Right forelimb (tissue), 1 donor: Measurements from ENCODE around the gene LYL1.

Source experiments
- DNase-seq: peaks from one replicate; pipeline ENCODE4 v3.0.0-alpha.2; 2018

The LYL1 gene

GRCh38 chr19:13128583-13128982 lies 25.9 kb upstream of the LYL1 start:
- DNase-seq, result no peak

GRCh38 chr19:13127811-13128575 lies 25.3 kb upstream of the LYL1 start:
- DNase-seq, result no peak

DNA sequence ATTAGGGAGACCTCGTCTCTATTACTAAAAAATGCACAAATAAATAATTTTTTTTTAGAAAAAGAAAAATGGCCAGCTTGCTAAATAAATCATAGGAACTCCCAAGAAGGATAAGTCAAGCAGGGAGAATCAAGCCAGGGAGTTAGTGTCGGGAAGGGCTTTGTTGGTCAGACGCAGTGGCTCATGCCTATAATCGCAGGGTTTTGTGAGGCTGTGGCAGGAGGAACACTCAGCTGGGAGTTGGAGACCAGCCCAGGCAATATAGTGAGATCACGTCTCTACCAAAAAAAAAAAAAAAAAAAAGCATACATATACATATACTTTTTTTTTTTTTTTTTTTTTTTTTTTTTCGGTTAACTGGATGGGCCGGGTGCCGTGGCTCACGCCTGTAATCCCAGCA lies 24.4 kb upstream of the LYL1 start:
- no peak for DNase-seq

DNA sequence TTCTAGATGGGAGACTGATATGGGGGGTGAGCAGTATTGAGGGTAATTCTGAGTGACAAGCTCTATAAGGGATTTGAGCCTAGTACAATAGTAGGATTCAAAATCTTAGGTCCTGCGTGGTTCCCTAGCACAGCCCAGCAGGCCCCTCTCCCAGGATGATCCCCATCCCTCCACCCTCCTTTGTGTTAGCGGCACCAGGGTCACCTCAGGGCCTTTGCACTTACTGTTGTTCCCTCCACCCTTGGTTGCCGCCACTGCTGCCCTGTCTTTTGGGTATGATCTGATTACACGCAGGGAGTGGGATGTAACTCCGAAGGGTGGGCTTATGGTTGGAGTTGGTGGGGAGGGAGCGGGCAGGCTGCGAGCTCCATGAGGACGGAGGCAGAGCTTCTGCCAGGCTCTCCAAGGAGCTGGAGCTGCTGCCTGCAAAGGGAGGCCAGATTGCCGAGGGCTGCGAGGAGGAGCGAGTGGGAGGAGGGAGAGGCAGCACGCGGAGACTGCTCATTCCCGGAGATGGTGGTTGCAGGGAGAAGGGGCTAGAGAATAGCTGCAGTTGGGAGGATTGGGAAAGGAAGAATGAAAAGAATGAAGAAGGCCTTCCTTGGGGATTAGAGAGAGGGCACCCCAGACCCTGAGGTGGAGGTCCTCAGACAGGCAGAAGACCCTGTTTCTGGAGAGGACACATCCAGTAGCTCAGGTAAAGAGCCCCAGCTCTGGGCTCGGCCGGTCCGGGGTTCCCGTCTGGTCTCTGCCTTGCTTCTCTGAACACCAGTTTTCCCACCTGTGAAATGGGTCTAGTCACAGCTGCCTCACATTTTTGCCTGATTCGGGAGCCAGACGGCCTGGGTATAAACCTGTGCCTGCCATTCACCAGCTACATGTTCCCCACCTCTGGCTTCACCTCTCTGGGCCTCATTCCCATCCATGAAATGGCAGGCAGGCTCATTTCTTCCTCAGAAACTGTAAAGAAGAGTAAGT lies 20.6 kb upstream of the LYL1 start:
- DNase-seq, result no peak

GRCh38 chr19:13122275-13122878 lies 19.7 kb upstream of the LYL1 start:
- DNase-seq, result no peak

GRCh38 chr19:13121551-13122274 lies 19.1 kb upstream of the LYL1 start:
- DNase-seq, result no peak

- DNase-seq, result no peak
These were observed 18.2 kb upstream of the LYL1 start for GRCh38 chr19:13120817-13121216.

GRCh38 chr19:13120031-13120430 lies 17.4 kb upstream of the LYL1 start:
- DNase-seq, result no peak

DNA sequence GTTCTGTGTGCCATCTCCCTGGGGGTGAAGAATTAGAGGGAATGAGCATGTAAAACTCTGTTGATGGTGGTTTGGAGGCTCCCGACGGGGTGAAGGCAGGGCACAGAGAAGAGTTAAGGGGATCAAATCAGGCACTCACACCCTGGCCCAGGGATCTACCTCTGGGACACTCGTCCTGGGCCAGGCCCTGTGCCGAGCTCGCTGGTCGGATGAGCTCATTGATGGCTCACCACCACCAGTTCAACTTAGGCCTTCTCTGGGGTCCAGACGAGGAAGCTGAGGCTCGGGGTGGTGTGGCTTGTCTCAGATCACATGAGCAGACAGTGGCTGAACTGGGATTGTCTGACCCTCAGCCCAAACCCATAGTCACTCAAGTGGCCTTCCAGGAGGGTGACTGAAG lies 17.0 kb upstream of the LYL1 start:
- no peak for DNase-seq

- peak; percentile 60 for DNase-seq
These were observed 16.0 kb upstream of the LYL1 start for GRCh38 chr19:13118424-13119193.

DNA sequence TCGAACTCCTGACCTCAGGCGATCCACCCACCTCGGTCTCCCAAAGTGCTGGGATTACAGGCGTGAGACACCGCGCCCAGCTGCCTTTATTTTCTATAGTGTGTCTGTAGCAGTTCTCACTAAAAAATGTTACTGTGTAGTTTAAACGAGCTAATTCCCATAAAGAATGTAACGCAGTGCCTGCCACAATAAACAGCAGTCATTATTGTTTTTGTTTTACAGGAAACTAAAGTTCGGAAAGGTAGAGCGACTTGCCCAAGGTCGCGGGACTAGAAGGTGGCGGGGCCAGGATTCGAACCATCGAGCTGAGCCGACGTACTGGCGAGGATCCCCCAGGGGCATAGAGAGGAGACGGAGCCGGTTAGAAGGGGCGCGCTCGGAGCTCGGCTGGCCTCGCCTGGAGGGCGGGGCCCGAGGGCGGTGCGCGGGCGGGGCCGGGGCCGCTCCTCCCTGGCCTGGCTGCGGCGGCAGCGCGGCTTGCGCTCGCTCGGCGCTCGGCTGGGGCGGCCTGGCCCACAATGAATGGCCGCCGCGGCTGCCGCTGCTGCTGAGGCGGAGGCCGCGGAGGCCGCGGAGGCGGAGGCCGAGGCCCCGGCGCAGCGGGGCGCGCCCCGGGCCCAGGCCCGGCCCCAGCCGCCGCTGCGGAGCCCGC lies 15.2 kb upstream of the LYL1 start, which contains the start of gene NACC1:
TSS of gene NACC1 (plus strand) at position 493 of the 652 bp plus-strand sequence. CDS start 16,944 bp downstream, outside the sequence.
- peak; percentile 95 for DNase-seq

- DNase-seq, result no peak
These were observed 14.6 kb upstream of the LYL1 start for GRCh38 chr19:13117176-13117771.

DNA sequence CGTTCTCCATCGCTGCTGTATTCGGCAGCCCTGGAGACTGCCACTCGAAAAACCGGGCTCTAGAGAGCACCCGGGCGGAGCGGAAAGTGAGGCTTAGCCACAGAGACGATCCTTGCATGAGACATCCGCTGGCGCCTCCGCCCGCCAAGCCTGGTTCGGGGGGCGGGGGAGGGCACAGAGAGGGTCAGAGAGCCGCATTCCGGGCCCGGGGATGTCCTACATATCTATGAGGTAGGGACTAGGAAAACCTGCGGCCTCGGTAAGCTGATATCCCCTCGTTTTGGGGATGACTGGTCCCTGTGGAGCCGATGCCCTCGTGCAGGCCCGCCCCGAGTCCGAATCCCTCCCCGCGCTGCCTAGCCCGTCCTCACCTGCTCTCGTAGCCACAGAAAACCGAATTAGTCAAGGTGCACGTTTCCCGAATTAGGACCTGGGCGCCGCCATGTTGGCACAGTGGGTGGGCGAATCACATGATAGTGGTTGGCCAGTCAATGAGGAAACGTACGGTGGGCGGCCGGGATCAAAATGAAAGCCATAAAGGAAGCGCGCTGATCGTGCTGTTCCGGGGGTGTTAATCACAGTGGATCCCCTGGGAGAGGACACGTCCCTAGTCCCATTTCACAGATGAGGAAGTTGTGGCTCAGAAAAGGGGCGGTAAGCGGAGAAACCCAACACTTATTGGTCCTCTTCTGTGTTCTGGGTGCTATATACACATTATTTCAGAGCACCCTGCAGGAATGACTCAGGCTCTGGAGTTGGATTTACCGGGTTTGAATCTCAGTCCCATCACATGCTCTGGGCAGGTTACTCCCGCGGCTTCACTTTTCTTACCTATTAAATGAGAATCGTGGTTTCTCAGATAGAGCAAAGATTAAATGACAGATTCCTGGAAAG lies 13.9 kb upstream of the LYL1 start, which contains the start of gene TRMT1:
TSS of gene TRMT1 (minus strand) at position 459 of the 894 bp plus-strand sequence. CDS start at position 118, 341 bp downstream.
- DNase-seq, result peak; percentile 95

DNA sequence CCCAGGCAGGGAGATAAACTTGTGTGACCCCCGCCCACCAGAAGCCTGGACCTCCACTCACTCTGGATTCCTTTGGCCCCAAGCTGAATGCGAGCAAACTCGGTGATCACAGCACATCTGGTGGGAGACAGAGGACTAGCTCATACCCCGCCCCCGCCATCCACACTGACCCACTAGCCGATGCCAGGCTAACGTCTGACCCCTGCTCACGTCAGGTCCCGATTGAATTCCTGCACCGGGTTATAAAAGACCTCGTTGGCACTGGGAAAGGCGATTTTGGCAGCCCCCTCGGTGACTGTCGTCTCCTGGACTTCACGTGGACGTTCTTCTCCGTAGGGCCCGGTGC lies 13.3 kb upstream of the LYL1 start:
- no peak for DNase-seq

DNA sequence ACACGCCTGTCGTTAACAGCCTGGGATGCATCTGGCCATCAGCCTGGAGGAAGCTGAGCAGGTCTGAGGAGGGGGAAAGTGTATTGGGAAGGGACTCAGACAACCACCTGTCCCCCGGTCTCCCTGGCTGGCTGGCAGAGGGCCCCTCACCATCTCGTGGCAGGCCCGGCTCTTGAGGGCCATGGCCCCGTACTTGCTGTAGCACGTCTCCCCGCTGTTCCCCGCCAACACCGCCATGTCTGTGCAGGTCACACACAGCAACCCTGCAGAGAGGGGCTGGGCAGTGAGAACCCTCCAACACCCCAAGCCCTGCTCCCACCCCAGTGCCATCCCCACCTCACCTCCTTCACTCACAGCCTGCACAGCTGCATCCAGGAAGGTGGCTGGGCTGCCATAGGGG lies 9.9 kb upstream of the LYL1 start:
- DNase-seq, result no peak

DNA sequence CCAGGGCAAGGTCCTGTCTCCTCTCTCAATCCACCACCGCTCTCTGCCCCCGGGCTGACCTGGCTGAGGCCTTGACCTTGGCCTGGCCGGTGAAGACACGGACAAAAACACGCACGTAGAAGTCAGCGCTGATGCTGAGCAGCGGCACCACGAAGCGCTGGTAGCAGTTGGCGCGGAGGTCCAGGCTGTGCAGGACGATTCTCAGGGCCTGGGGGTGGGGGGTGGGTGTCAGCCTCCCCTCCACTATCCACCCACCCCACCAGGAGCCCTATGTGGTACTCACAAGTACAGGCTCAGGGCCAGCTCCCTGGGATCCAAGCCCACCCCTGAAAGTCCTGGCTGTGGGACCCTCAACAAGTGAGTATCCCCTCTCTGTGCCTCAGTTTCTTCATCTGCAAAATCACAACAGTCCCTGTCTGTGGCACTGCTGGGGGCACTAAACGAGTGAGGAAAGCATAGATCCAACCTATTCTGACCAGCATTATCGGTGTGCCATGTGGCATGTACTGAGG lies 7.5 kb upstream of the LYL1 start:
- no peak for DNase-seq

GRCh38 chr19:13109361-13110098 lies 6.9 kb upstream of the LYL1 start:
- no peak for DNase-seq

DNA sequence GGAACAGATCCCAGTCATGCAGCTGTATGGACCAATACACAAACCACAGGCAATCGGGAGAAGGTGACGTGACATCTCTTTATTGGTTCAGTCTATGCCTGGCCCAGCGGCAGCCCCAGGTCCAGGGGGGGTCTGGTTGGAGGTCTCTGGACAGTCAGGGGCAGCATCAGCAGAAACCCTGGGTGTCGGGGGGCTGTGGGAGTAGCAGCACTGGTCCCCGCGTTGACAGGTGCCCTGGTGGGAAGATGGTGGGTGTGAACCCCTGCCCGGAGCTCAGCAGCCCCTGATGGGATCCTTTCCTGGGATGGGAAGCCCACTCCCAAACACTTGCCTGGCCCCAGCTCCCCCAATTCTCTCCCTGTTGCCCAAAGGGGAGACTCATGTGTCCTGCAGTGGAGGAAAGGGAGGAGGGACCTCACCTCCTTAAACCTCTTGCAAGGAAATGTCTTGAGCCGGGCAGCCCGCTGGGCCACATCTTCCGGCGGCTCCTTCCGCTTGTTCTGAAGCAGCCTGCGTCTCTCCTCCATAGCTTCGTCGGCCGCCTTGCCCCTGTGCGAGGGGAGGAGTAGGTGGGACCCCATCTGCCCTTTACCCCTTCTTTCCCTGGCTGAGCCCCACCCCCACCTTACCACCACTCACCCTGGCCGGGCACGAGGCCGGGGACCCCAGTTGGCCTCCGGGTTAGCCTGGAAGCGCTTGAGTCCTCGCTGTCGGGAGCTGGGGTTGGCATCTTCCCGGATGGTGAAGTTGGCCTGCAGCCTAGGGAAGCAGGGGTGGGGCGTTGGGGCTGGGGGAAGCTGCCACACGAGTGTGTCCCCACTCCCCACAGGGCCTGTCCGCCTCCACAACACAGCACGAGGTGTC lies 2.4 kb upstream of the LYL1 start:
- DNase-seq, result no peak
